Midbrain (tissue), 1 donor: ENCODE data around the gene MUC13.

Experiments used
- DNase-seq: peaks from one replicate; lab custom pipeline; 2025; lab: John Stamatoyannopoulos, UW

Gene MUC13

DNA sequence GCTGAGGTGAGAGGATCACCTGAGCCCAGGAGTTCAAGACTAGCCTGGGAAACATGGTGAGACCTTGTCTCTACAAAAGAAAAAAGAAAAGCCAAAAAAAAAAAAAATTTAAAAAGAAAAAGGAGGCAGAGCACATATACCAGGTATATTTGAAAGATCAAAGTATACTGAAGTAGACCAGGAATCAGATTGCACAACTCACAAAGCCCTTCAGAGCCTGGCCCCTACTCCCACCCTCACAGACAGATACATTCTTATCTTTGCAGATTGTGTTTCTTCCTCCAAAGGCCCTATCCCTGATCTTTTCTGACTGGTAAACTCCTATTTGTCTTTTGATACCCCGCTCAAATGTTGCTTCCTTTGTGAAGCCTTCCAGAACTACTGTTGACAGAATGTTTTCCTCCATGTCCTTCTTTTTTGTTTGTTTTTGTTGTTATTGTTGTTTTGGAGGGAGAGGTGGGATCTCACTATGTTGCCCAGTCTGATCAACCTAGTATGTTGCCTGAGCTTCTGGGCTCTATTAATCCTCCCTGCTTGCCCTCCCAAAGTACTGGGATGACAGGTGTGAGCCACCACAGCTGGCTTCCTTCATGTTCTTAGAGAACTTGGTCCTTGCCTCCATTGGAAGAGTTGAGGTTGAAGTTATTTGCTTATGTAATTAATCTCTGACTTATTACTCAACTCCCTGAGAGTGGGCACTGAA, 37.6 kb downstream of the MUC13 start:
- no peak for DNase-seq

DNA sequence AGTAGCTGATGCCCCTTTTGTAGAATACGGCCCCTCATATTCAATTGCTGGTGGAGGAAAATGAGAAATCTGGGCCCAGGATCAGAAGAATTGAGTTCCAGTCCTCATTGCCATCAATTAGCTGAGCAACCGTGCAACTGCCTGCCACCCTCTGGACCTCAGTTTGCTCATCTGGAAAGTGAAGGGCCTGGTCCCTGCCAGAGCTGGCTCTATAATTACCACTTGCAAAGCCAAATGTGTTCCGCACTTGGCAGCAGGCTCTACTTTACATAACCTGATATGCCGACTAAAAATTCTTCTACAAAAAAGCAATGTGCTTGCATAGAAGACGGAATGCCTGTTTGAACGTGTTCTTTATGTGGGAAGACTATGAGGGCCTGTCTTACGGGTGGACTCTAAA, 38.8 kb downstream of the MUC13 start:
- DNase-seq: no peak

DNA sequence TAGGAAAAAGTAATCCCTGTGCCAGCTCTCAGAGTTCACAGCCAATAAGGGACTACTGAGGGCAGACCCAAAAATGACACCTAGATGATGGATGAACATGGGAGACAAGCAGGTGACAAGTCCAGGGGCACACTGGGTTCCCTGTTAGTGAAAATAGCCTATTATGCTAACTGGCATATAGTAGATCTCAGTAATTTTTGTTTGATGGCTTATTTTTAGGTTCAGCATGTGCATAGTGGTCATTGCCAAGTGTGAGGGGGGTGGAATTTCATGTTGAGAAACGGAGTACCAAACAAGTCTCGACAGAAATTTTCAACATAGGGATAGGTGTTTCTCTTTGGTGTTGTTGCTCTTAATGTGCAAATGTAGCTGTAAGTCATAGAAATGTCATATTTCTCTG, 41.0 kb downstream of the MUC13 start:
- no peak for DNase-seq

DNA sequence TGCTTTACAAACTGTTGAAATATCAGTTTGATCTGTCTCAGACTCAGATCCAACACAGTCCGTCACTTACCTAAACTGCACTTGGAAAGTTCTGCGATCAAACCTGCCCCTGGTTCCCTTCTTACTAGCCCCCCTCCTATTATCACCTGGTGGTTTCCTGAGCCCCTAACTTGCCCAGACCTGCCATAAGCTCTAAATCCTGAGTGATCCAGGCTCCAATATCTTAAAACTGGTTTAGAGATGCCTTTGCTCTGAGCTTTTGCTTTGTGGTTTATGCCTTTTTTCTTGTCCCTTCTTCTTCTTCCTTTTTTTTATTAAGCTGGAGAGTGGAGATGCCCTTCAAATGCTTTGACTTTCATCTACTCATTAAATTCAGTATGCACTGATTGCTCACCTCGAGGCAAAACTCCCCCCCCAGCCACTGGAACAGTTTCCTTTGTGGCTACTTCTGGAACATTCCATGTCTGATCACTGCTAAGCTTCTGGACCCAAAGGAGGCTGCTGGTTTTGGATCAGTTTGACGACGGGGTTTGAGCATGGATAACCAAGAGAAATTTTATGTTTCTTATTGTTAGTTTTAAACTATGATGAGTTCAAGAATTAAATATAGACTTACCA, 43.9 kb downstream of the MUC13 start:
- no peak for DNase-seq

DNA sequence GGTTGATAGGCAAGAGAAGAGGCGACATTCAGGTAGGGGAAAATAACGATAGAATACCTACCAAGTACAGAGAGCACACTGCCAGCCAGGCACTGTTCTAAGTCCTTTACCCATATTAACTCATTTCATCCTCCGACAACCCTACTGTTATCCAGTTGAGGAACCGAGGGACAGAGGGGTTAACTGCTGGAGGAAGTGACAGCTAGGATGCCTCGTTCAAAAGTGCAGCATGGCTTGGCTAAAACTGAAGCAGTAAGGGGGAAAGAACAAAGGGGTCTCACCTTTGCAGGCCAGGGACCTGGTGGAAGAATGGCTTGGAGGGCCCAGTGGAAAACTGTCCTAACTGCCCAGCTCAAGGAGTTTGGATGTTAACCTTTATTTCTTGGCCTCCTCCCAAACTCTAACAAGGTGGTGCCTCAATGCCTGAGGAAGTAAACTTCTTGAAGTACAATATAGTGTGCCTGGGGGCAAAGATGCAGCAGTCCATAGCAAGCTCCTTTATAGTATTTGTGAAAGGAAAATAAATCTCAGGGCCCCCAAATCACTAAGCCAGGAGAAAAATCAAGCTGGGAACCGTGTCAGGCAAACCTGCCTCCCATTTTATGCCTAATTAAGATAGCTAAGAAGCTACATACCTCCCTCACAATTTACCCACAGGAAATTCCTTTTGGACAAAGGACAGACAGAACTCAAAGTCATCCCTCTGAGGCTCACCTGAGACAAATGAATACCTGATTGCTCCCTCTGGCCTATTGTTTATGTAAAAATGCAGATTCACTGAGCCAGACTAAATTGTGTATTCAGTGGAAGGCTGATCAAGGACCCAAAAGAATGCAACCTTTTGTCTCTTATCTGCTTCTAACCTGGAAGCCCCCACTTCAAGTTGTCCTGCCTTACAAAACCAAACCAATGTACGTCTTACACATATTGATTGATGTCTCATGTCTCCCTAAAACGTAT, 45.8 kb downstream of the MUC13 start:
- no peak for DNase-seq

DNA sequence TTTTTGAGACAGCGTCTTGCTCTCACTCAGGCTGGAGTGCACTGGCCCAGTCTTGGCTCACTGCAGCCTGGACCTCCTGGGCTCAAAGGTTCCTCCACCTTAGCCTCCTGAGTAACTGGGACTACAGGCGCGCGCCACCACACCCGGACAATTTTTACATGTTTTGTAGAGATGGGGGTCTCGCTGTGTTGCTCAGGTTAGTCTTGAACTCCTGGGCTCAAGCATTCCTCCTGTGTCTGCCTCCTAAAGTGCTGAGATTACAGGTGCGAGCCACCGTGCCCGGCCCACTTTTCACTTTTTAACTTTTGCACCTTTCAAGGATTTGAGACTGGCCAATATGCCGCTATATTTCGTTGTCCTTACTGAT, 46.6 kb downstream of the MUC13 start:
- DNase-seq: no peak

DNA sequence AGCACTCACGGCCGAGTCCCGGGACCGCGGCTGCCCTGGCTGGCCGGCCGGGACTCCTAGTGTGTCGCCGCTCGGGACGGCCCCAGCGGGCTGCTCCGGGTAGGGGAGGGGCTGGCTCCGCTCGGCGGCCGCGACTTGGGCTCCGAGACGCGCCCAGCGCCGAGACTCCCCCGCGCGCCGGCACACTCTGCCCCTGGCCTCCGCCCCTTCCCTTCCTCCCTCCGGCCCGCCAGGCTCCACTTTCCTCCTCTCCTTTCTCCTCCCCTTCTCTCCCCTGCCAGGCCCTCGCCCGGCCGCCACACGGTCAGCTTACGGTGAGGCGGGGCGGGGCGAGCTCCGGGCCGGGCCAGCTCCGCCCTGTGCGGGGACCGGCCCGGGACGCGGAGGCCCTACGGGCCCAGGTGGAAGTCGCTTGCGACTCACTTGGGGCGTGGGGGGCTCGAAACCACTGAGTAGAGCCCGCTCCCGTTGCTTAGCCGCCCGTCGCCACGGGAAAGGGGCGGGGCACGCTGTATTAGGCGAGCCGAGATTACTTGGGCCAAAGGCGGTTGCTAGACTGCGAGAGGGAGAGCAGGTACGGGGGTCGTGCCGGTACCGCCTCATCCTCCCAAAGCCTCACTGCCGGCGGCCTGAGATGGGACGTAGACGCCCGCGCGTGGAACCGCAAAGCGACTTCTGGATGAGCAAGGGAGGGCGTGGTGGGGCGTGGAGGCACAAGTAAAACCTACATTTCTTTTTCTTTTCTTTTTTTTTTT, 47.2 kb downstream of the MUC13 start, which contains the start of gene ITGB5:
Gene ITGB5, minus strand, starts transcription at position 189 of the 755 bp plus-strand sequence. CDS start 365 bp downstream, outside the sequence.
- DNase-seq: peak; percentile 40

DNA sequence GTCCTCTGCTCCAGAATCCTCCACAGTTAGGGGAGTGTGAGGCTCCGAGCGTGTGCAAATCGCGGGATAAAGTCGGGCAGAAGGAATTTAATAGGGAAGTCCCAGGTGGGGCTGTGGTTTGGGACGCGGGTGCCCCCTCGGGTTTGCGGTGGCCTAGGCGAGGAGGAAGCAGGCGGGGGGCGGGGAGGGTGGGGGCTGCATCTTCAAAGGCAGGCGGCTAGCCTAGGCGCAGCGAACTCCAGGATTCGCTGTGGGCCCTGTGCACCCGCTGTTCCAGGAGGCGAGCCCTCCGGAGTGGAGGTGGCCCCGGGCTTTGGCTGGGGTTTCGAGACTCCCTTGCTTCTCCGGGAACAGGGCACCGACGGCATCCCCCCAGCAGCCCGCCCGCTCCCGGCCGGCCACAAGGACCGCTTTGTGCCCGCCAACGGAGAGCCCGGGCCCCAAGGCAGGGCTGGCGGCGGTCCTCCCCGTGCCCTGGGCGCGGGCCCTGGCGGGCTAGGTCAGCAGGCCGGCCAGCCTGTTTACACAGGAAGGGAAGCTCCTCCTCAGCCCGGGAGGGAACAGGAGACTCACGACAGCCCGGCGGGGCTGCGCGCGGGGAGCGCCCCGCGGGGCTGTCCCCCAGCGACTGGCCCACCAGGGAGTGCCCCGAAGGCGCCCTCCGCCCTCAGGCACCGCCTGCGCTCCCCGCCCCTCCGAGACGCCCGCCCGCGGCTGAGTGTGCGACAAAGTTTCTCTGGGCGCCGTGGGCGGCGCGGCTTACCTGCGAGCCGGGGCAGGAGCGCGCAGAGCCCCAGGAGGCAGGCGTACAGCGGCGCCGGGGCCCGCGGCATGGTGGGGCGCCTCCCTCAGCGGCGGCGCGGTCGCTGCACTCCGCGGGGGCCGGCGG, 48.1 kb downstream of the MUC13 start:
- DNase-seq: peak; percentile 51

DNA sequence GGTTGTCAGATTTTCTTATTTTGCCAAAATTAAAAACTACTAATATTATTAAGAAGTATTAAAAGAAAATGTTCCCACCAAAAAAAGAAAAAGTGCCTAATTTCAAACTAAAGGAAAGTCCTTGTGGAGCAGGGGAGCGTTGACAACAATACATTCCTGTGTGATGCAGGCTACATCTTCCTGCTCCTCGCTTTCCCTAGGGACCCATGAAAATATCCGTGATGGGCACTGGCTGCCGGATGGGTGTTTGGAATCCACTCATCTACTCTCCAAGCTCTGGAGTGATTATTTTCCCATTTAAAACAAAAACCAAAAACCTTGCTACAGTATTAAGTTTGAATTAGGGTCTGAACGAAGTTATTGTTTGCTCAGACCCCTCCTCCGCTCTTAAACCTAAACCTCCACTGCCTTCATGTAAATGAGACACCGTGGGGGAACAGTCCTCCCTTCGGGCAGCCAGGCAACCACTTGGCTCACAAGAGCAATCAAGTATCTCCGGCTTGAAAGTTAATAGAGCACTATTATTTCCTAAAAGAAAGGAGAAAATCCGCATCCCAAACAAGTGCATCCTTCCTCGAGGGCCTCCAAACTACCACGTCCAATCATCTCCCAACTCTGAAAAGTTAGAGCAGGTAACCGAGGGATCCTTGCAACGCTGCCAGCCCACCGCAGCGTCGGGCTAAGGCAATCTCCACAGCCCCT, 48.9 kb downstream of the MUC13 start:
- DNase-seq: peak; percentile 41

DNA sequence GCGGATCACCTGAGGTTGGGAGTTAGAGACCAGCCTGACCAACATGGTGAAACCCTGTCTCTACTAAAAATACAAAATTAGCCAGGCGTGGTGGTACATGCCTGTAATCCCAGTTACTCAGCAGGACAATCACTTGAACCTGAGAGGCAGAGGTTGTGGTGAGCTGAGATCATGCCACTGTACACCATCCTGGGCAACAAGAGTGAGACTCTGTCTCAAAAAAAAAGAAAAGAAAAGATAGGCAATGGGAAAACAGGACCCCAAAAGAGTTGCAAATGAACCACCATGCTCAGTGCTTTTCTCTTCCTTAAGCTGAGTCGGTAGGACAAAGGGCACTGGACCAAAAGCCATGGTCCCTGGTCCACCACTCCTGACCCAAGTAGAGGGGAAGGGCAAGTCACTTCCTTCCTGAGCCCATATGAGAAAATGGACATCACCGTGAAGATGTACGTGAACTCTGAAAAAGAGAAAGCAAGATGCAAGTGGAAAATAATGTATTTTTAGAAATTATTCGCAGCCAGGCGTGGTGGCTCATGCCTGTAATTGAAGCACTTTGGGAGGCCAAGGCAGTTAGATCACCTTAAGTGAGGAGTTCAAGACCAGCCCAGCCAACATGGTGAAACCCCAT, 50.0 kb downstream of the MUC13 start:
- DNase-seq: no peak

DNA sequence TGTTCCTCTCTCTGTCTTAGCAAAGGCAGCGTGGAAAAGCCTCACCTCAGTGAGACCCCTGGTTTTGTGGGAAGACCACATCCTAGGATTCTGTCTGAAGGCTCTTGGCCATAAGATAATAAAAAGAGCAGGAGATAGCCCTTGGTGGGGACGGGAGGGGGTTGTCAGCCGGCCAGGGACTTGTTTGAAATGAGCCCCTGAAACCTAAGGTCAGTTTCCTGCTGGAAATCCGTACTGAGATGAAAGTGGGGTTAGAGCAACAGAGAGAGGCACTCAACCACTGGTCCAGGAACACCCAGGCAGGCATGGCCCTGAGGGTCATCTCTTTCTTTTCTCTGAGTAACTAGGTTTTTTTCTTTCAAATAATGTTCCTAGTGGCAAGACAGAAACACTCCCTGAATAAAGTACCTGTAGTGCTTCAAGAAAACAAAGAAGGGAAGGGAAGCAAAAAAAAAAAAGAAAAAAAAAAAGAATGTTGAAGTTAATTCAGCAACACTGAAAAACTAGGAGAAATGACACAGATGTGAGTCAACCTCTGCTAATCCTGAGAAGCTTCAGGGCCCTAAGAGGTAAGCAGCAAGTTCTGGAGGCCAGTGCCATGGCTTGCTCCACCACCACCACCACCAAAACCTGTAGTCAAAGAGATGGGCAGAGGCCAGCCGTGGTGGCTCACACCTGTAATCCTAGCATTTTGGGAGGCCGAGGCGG, 50.6 kb downstream of the MUC13 start:
- DNase-seq: no peak

DNA sequence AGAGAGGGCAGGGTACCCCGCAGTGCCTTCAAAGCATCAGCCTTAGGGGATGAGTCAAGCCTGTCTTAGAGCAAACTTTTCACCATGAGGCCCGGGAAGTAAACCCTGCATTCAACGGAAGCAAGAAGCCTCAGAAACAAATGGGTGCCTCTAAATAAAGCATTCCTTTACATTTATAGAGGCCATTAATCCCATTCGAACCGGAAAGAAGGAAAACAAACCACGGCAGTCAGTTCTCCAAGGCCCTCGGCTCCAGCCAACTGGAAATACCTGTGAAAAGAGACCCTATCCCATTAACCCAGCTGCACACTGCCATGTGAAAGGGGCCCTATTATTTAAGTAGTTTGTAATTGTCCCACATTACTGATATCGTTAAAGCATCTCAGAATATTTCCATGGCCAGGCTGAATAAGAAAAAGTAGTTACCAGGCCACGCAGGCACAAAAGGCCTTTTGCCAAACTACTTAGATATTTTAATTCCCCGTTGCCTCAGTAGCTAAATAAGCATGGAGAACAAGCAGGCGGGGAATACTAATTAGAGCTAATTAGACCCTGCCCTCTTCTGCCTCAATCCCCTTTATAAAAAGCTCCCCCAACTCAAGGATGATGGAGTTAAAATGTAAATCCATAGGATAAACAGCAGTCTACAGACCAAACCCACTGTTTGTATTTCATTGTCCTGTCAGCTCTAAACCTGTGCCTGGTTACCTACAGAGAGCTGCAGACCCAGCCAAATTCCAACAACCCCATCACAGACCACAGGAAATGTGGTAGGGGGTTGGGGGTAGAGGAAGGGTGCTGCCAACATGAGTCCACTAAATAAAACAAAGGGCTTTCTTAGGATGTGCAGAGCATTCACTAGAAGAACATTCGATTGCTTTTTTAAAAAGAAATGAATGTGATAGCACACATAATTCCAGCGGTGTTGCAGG, 51.5 kb downstream of the MUC13 start:
- DNase-seq: no peak

DNA sequence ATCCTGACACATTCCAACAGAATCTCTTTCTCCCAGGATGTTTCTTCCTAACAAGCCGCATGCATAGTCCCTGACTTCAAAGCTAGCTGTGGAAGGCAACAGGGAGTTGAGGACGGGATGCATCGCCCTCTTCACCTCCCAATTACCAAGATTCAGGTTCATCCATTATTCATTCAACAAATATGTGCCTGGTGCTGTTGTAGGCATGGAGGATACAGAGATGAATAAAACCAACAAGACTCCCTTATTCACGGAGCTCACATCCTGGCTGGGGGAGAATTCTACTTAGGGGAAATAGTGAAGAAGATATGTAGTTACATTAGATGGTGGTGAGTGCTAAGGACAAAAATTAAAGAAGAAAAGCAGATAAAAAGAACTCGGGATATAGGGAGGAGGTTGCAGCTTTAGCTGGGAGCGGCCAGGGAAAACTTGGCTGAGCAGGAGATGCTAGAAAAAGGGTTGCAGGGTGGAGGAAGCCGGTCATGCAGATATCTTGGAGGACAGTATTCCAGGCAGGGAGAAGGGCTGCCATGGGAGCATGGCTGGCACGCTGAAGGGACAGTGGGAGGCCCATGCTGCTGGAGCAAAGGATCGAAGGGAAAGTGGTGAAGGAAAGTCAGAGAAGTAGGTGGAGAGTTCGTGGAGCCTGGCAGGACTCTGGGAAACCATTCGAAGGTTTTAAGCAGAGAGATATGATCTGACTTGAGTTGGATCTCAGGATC, 52.4 kb downstream of the MUC13 start:
- no peak for DNase-seq

DNA sequence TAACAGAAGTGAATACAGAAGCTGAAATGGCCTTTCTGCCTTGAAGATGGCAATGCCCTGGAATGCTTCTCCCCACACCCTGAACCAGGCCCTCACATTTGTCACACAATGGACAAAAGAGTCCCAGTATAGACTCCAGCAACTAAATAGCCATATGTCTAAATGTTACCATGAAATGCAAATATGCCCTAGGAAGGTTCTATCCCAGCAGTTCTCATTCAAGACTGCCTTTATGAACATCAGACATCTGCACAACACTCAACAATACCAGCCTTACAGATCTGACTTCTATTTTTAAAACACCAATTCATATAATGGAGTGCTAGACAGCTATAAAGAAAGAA, 55.2 kb downstream of the MUC13 start:
- no peak for DNase-seq

DNA sequence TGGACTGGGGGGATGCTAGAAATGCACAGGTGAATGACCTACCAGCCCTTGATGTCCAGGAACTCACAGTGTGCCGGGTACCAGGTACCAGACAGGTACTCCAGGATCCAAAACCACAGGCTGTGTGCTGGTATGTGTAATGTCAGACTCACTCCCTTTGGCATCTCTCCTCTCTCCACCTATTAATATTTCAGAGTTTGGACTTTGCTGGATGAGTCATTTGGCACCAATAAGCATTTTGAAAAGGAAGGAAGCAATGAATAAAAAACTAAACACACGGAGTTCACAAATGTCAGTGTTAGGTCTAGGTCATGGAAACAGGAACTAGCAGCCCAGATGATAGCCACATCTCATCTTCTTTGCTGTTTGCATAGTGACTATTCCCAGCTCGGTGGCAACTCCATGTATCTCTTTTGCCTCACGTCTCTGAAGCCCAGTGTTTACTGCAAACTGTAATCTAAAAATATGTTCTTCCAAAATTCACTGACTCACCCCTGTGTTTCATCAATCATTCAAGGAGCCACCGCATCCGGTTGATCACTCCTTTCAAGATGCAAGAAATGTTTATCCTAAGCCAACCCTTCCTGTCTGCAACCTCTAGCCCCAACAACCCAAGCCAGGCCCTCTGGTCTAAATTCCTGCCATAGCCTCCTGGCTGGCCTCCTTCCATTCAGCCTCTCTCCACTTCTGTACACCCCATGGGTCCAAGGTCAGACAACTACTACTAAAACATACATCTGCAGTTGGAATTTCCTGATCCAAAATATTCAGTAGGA, 55.8 kb downstream of the MUC13 start:
- no peak for DNase-seq

DNA sequence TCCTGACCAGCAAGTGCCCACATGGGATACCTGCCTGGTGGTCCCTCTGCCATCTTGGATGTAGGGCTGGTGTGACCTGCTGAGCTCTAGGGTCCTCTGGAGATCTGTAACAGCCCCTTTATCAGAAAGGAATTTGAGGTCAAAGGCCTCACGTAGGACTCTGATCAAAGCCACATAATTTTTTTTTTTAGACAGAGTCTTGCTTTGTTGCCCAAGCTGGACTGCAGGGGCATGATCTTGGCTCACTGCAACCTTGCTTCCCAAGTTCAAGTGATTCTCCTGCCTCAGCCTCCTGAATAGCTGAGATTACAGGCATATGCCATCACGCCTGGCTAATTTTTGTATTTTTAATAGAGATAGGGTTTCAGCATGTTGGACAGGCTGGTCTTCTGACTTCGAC, 56.9 kb downstream of the MUC13 start:
- DNase-seq: no peak

DNA sequence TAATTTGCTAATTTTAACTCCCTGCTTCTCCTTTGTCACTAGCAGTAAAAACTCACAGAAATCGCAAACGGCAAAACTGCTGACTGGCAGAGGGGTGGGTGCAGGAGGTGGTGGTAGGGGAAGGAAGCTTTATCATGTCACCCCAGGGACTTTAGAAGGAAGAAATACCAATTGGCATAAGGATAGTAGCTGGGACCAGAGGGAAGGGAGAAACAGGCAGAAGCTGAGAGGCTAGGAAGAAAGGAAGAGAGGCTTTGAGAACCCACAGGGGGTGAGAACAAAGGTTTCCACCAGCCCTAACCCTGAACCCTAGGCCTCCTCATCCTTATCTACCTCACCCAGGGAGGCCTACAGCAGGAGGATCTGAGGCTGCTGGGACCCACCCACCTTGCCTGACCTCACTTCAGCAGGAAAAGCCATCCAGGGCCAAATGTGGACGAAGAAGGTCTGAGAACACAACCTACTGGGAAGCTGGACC, 58.1 kb downstream of the MUC13 start:
- peak; percentile 35 for DNase-seq
